ENCODE results near the gene HSF2.

HSF2 gene

GRCh38 chr6:122394016-122394415 lies 5.4 kb upstream of the HSF2 start:
- in situ Hi-C loops (cut with MboI; ENCODE audit: low sequenced_read_pairs), result no loop called here

GRCh38 chr6:122399055-122399347 lies 451 bp upstream of the HSF2 start:
- in situ Hi-C loops (cut with MboI; ENCODE audit: low sequenced_read_pairs), result no loop called here

- in situ Hi-C loops (cut with MboI; ENCODE audit: low sequenced_read_pairs), result no loop called here
Observed at GRCh38 chr6:122400121-122400450, 634 bp downstream of the HSF2 start.

- in situ Hi-C loops (cut with MboI; ENCODE audit: low sequenced_read_pairs), result no loop called here
Observed at GRCh38 chr6:122400462-122401089, 1.1 kb downstream of the HSF2 start.

- in situ Hi-C loops (cut with MboI; ENCODE audit: low sequenced_read_pairs), result no loop called here
Observed at GRCh38 chr6:122401104-122401503, 1.7 kb downstream of the HSF2 start.

- in situ Hi-C loops (cut with MboI; ENCODE audit: low sequenced_read_pairs), result no loop called here
Observed at GRCh38 chr6:122404444-122404843, 5.0 kb downstream of the HSF2 start.

GRCh38 chr6:122405417-122405816 lies 6.0 kb downstream of the HSF2 start:
- in situ Hi-C loops (cut with MboI; ENCODE audit: low sequenced_read_pairs), result no loop called here

- in situ Hi-C loops (cut with MboI; ENCODE audit: low sequenced_read_pairs), result no loop called here
Observed at GRCh38 chr6:122406187-122406586, 6.7 kb downstream of the HSF2 start.

GRCh38 chr6:122407712-122408111 lies 8.3 kb downstream of the HSF2 start:
- in situ Hi-C loops (cut with MboI; ENCODE audit: low sequenced_read_pairs), result no loop called here

GRCh38 chr6:122408240-122408639 lies 8.8 kb downstream of the HSF2 start:
- in situ Hi-C loops (cut with MboI; ENCODE audit: low sequenced_read_pairs), result no loop called here

- in situ Hi-C loops (cut with MboI; ENCODE audit: low sequenced_read_pairs), result no loop called here
Observed at GRCh38 chr6:122408702-122409458, 9.4 kb downstream of the HSF2 start.

GRCh38 chr6:122412001-122412400 lies 12.5 kb downstream of the HSF2 start:
- in situ Hi-C loops (cut with MboI; ENCODE audit: low sequenced_read_pairs), result no loop called here

GRCh38 chr6:122416825-122417224 lies 17.4 kb downstream of the HSF2 start:
- in situ Hi-C loops (cut with MboI; ENCODE audit: low sequenced_read_pairs), result no loop called here

- in situ Hi-C loops (cut with MboI; ENCODE audit: low sequenced_read_pairs), result no loop called here
Observed at GRCh38 chr6:122422003-122422402, 22.6 kb downstream of the HSF2 start.

GRCh38 chr6:122422614-122423267 lies 23.3 kb downstream of the HSF2 start:
- in situ Hi-C loops (cut with MboI; ENCODE audit: low sequenced_read_pairs), result no loop called here

GRCh38 chr6:122423734-122424133 lies 24.3 kb downstream of the HSF2 start:
- in situ Hi-C loops (cut with MboI; ENCODE audit: low sequenced_read_pairs), result no loop called here

- in situ Hi-C loops (cut with MboI; ENCODE audit: low sequenced_read_pairs), result no loop called here
Observed at GRCh38 chr6:122426597-122426996, 27.1 kb downstream of the HSF2 start.

- in situ Hi-C loops (cut with MboI; ENCODE audit: low sequenced_read_pairs), result no loop called here
Observed at GRCh38 chr6:122428781-122429180, 29.3 kb downstream of the HSF2 start.

- in situ Hi-C loops (cut with MboI; ENCODE audit: low sequenced_read_pairs), result no loop called here
Observed at GRCh38 chr6:122429323-122429722, 29.9 kb downstream of the HSF2 start.

GRCh38 chr6:122431780-122432179 lies 32.3 kb downstream of the HSF2 start:
- in situ Hi-C loops (cut with MboI; ENCODE audit: low sequenced_read_pairs), result no loop called here

- in situ Hi-C loops (cut with MboI; ENCODE audit: low sequenced_read_pairs), result no loop called here
Observed at GRCh38 chr6:122432816-122433215, 33.4 kb downstream of the HSF2 start.

GRCh38 chr6:122438975-122439374 lies 39.5 kb downstream of the HSF2 start:
- in situ Hi-C loops (cut with MboI; ENCODE audit: low sequenced_read_pairs), result no loop called here

Measured in HL-60/S4 treated with phorbol 12-myristate 13-acetate at 8.2 ng/mL for 4 days and 3 days (cell line).